ENCODE measurements around the gene ELL. TPM values are rescaled to one million over a fixed set of nuclear protein-coding genes. Genes with fewer than 3 reads are reported as not detected.

ELL gene
- total RNA-seq, 2 experiments from 2014 or later, result 20.3 to 20.9 TPM

GRCh38 chr19:18435178-18435841 is 86.6 kb downstream of the ELL start:
- no peaks in the 10 kb centered on the region for H3K9me3 Mint-ChIP-seq
- peaks cover 28% of the 10 kb centered on the region for H3K4me1 Mint-ChIP-seq
- H3K36me3 Mint-ChIP-seq (ENCODE audit: low read depth), result peaks cover 18% of the 10 kb centered on the region
- H3K4me3 Mint-ChIP-seq, result no peak overlapping the region
- no peak for DNase-seq
- H3K27me3 Mint-ChIP-seq, result no peaks in the 10 kb centered on the region
- CTCF ChIA-PET, result interaction anchor here (1.0 to 2.8 kb wide), 5 partner anchors 10 to 478 kb away, joined by 3 to 7 read pairs (median 6); partner anchors contain the start of gene SSBP4
- no peak overlapping the region for H3K27ac Mint-ChIP-seq
- POLR2A ChIA-PET, result no interaction called here

GRCh38 chr19:18434411-18435175 is 87.3 kb downstream of the ELL start:
- ChIA-PET CTCF (interaction anchor here (1.0 to 2.8 kb wide), 5 partner anchors 9 to 479 kb away, joined by 3 to 7 read pairs (median 6); partner anchors contain the start of gene SSBP4), POLR2A (interaction anchor here (0.7 kb wide), 1 partner anchor 155 kb away, joined by 3 read pairs; no protein-coding TSS in a partner anchor)
- no peak for DNase-seq
- H3K4me1 Mint-ChIP-seq, result peaks cover 32% of the 10 kb centered on the region
- peaks cover 18% of the 10 kb centered on the region for H3K36me3 Mint-ChIP-seq (ENCODE audit: low read depth)
- H3K27ac Mint-ChIP-seq, result no peak overlapping the region
- no peak overlapping the region for H3K4me3 Mint-ChIP-seq
- H3K9me3 Mint-ChIP-seq, result no peaks in the 10 kb centered on the region
- no peaks in the 10 kb centered on the region for H3K27me3 Mint-ChIP-seq

GRCh38 chr19:18433735-18434398 is 88.0 kb downstream of the ELL start:
- Mint-ChIP-seq H3K27me3 (no peaks in the 10 kb centered on the region), H3K27ac (no peak overlapping the region), H3K4me3 (no peak overlapping the region), H3K36me3 (ENCODE audit: low read depth) (peaks cover 18% of the 10 kb centered on the region), H3K9me3 (no peaks in the 10 kb centered on the region), H3K4me1 (peaks cover 35% of the 10 kb centered on the region)
- ChIA-PET POLR2A (interaction anchor here (0.7 kb wide), 1 partner anchor 156 kb away, joined by 3 read pairs; no protein-coding TSS in a partner anchor), CTCF (interaction anchor here (1.0 to 2.8 kb wide), 5 partner anchors 8 to 480 kb away, joined by 3 to 7 read pairs (median 6); partner anchors contain the start of gene SSBP4)
- DNase-seq, result no peak

GRCh38 chr19:18433015-18433691 is 88.7 kb downstream of the ELL start:
- POLR2A ChIA-PET, result no interaction called here
- H3K4me1 Mint-ChIP-seq, result peaks cover 41% of the 10 kb centered on the region
- H3K4me3 Mint-ChIP-seq, result no peak overlapping the region
- no peak for DNase-seq
- H3K27me3 Mint-ChIP-seq, result no peaks in the 10 kb centered on the region
- no peaks in the 10 kb centered on the region for H3K9me3 Mint-ChIP-seq
- peaks cover 18% of the 10 kb centered on the region for H3K36me3 Mint-ChIP-seq (ENCODE audit: low read depth)
- CTCF ChIA-PET, result interaction anchor here (2.8 kb wide), 1 partner anchor 18 kb away, joined by 7 read pairs; no protein-coding TSS in a partner anchor
- no peak overlapping the region for H3K27ac Mint-ChIP-seq

- no peaks in the 10 kb centered on the region for H3K27me3 Mint-ChIP-seq
- no peaks in the 10 kb centered on the region for H3K9me3 Mint-ChIP-seq
- peaks cover 18% of the 10 kb centered on the region for H3K36me3 Mint-ChIP-seq (ENCODE audit: low read depth)
- no peak overlapping the region for H3K27ac Mint-ChIP-seq
- POLR2A ChIA-PET, result interaction anchor here (0.6 to 0.7 kb wide), 2 partner anchors 18 to 239 kb away, joined by 3 read pairs; partner anchors contain the start of gene MPV17L2
- H3K4me1 Mint-ChIP-seq, result peaks cover 41% of the 10 kb centered on the region
- no peak for DNase-seq
- CTCF ChIA-PET, result interaction anchor here (1.3 to 1.4 kb wide), 3 partner anchors 11 to 16 kb away, joined by 3 read pairs; partner anchors contain the start of gene SSBP4
- H3K4me3 Mint-ChIP-seq, result no peak overlapping the region
These were observed 89.4 kb downstream of the ELL start for GRCh38 chr19:18432275-18433014.

- Mint-ChIP-seq H3K27me3 (no peaks in the 10 kb centered on the region), H3K9me3 (no peaks in the 10 kb centered on the region), H3K36me3 (ENCODE audit: low read depth) (peaks cover 18% of the 10 kb centered on the region), H3K27ac (no peak overlapping the region), H3K4me1 (peaks cover 38% of the 10 kb centered on the region), H3K4me3 (no peak overlapping the region)
- DNase-seq, result no peak
- CTCF ChIA-PET, result interaction anchor here (0.5 to 1.4 kb wide), 5 partner anchors 9 to 84 kb away, joined by 3 to 4 read pairs (median 3); partner anchors contain the start of gene SSBP4
- POLR2A ChIA-PET, result interaction anchor here (0.6 to 0.7 kb wide), 2 partner anchors 17 to 239 kb away, joined by 3 read pairs; partner anchors contain the start of gene MPV17L2
These were observed 90.3 kb downstream of the ELL start for GRCh38 chr19:18431351-18432197.

- H3K9me3 Mint-ChIP-seq, result no peaks in the 10 kb centered on the region
- CTCF ChIA-PET, result interaction anchor here (1.1 kb wide), 1 partner anchor 10 kb away, joined by 4 read pairs; no protein-coding TSS in a partner anchor
- H3K27me3 Mint-ChIP-seq, result no peaks in the 10 kb centered on the region
- no peak overlapping the region for H3K4me3 Mint-ChIP-seq
- POLR2A ChIA-PET, result no interaction called here
- DNase-seq, result no peak
- H3K27ac Mint-ChIP-seq, result peak overlapping the region; percentile 54
- peaks cover 36% of the 10 kb centered on the region for H3K4me1 Mint-ChIP-seq
- H3K36me3 Mint-ChIP-seq (ENCODE audit: low read depth), result peaks cover 17% of the 10 kb centered on the region
These were observed 91.3 kb downstream of the ELL start for GRCh38 chr19:18430417-18431144.

GRCh38 chr19:18429717-18430416 is 92.0 kb downstream of the ELL start:
- Mint-ChIP-seq H3K4me1 (peaks cover 40% of the 10 kb centered on the region), H3K27ac (peak overlapping the region; percentile 87), H3K4me3 (peak overlapping the region; percentile 70), H3K9me3 (no peaks in the 10 kb centered on the region), H3K36me3 (ENCODE audit: low read depth) (peaks cover 14% of the 10 kb centered on the region), H3K27me3 (no peaks in the 10 kb centered on the region)
- ChIA-PET CTCF (interaction anchor here (3.2 kb wide), 1 partner anchor 10 kb away, joined by 13 read pairs; the partner anchor contains the start of gene SSBP4), POLR2A (no interaction called here)
- DNase-seq, result peak; percentile 50

- peak; percentile 85 for DNase-seq
- POLR2A ChIA-PET, result no interaction called here
- Mint-ChIP-seq H3K4me3 (peak overlapping the region; percentile 70), H3K27me3 (no peaks in the 10 kb centered on the region), H3K9me3 (no peaks in the 10 kb centered on the region), H3K4me1 (peaks cover 44% of the 10 kb centered on the region), H3K27ac (peak overlapping the region; percentile 62), H3K36me3 (ENCODE audit: low read depth) (peaks cover 13% of the 10 kb centered on the region)
- CTCF ChIA-PET, result interaction anchor here (1.3 to 3.2 kb wide), 2 partner anchors 9 to 14 kb away, joined by 3 to 13 read pairs; partner anchors contain the start of gene SSBP4
These were observed 92.8 kb downstream of the ELL start for GRCh38 chr19:18428787-18429674.
